GM12892 (cell line): ENCODE data around the gene CAMKV.

Source experiments
- POLR2A ChIP-seq: IDR thresholded peaks from 2 replicates; pipeline ENCODE4 v1.6.1; 2011; ENCODE audit warnings: low read depth, low read length, control low read depth
- TAF1 ChIP-seq: IDR thresholded peaks from 2 replicates; pipeline ENCODE4 v1.6.1; 2011; ENCODE audit warnings: low read depth, mild to moderate bottlenecking, control low read depth, low read length, borderline replicate concordance

DNA sequence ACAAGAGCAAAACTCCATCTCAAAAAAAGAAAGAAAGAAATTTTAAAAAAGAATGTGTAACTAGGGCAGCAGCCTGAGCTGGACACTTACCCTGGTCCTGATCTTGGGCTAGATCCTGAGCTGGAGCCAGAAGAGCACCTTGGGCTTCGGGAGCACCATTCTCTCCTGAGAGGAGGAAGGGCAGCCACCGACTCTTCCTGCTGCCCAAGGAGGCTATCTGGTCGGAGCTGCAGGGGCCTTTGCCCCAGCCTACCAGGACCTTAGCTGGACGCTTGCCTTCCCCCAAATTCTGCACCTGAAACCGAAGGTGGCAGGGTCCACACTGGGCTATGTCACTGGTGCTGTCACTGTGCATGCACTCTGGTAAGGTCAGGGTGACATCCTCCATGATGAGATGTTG is 6.9 kb upstream of the CAMKV start:
- no peak for TF ChIP-seq POLR2A
- TF ChIP-seq TAF1: no peak
